ENCODE measurements around the gene ZFYVE28.

DNA sequence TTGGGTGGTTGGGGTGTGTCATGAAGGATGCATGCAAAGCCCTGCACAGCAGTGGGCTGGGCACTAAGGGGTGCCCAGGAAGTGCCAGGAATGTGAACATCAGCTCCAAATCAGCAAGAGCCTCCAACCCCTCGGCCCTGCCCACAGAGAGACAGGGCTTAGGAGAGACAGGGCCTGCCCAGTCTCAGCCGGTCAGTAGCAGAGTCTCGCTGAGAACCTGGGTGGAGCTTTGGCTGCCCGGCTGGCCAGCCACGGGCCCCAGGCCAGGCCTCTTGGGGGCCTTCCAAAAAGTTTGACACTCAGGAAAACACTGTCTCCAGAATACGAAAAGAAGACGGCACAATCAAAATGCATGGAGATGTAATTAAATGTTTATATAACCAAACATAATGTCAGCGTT lies 152.3 kb downstream of the ZFYVE28 start:
- no peak for TF ChIP-seq RFX5 (IDR thresholded peaks at IDR 0.05; ENCODE audit: borderline replicate concordance, low read depth, low read length)
- TF ChIP-seq CTCF (IDR thresholded peaks at IDR 0.05; ENCODE audit: control extremely low read depth in 1 of 3, insufficient read depth in 1 of 3, low read depth in 1 of 3, low read length in 3 of 3): no peak
- TF ChIP-seq POLR2A (IDR thresholded peaks at IDR 0.05; ENCODE audit: control extremely low read depth in 1 of 2, low read depth in 2 of 2, low read length in 2 of 2): no peak
- TF ChIP-seq SIX5 (IDR thresholded peaks at IDR 0.05; ENCODE audit: low read depth, low read length): no peak
- no peak for TF ChIP-seq MAX (IDR thresholded peaks at IDR 0.05)
- TF ChIP-seq SIN3A (conservative IDR thresholded peaks at IDR 0.05 in 1 of 2, IDR thresholded peaks at IDR 0.05 in 1 of 2; ENCODE audit: low read depth in 1 of 2, low read length in 2 of 2): no peak
- TF ChIP-seq, protein P1, sequence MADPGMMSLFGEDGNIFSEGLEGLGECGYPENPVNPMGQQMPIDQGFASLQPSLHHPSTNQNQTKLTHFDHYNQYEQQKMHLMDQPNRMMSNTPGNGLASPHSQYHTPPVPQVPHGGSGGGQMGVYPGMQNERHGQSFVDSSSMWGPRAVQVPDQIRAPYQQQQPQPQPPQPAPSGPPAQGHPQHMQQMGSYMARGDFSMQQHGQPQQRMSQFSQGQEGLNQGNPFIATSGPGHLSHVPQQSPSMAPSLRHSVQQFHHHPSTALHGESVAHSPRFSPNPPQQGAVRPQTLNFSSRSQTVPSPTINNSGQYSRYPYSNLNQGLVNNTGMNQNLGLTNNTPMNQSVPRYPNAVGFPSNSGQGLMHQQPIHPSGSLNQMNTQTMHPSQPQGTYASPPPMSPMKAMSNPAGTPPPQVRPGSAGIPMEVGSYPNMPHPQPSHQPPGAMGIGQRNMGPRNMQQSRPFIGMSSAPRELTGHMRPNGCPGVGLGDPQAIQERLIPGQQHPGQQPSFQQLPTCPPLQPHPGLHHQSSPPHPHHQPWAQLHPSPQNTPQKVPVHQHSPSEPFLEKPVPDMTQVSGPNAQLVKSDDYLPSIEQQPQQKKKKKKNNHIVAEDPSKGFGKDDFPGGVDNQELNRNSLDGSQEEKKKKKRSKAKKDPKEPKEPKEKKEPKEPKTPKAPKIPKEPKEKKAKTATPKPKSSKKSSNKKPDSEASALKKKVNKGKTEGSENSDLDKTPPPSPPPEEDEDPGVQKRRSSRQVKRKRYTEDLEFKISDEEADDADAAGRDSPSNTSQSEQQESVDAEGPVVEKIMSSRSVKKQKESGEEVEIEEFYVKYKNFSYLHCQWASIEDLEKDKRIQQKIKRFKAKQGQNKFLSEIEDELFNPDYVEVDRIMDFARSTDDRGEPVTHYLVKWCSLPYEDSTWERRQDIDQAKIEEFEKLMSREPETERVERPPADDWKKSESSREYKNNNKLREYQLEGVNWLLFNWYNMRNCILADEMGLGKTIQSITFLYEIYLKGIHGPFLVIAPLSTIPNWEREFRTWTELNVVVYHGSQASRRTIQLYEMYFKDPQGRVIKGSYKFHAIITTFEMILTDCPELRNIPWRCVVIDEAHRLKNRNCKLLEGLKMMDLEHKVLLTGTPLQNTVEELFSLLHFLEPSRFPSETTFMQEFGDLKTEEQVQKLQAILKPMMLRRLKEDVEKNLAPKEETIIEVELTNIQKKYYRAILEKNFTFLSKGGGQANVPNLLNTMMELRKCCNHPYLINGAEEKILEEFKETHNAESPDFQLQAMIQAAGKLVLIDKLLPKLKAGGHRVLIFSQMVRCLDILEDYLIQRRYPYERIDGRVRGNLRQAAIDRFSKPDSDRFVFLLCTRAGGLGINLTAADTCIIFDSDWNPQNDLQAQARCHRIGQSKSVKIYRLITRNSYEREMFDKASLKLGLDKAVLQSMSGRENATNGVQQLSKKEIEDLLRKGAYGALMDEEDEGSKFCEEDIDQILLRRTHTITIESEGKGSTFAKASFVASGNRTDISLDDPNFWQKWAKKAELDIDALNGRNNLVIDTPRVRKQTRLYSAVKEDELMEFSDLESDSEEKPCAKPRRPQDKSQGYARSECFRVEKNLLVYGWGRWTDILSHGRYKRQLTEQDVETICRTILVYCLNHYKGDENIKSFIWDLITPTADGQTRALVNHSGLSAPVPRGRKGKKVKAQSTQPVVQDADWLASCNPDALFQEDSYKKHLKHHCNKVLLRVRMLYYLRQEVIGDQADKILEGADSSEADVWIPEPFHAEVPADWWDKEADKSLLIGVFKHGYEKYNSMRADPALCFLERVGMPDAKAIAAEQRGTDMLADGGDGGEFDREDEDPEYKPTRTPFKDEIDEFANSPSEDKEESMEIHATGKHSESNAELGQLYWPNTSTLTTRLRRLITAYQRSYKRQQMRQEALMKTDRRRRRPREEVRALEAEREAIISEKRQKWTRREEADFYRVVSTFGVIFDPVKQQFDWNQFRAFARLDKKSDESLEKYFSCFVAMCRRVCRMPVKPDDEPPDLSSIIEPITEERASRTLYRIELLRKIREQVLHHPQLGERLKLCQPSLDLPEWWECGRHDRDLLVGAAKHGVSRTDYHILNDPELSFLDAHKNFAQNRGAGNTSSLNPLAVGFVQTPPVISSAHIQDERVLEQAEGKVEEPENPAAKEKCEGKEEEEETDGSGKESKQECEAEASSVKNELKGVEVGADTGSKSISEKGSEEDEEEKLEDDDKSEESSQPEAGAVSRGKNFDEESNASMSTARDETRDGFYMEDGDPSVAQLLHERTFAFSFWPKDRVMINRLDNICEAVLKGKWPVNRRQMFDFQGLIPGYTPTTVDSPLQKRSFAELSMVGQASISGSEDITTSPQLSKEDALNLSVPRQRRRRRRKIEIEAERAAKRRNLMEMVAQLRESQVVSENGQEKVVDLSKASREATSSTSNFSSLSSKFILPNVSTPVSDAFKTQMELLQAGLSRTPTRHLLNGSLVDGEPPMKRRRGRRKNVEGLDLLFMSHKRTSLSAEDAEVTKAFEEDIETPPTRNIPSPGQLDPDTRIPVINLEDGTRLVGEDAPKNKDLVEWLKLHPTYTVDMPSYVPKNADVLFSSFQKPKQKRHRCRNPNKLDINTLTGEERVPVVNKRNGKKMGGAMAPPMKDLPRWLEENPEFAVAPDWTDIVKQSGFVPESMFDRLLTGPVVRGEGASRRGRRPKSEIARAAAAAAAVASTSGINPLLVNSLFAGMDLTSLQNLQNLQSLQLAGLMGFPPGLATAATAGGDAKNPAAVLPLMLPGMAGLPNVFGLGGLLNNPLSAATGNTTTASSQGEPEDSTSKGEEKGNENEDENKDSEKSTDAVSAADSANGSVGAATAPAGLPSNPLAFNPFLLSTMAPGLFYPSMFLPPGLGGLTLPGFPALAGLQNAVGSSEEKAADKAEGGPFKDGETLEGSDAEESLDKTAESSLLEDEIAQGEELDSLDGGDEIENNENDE (IDR thresholded peaks at IDR 0.05; ENCODE audit: insufficient replicate concordance, low read length): no peak

All from H1 (cell line).